ENCODE results near the gene UBE3B. TPM values are rescaled to one million over a fixed set of nuclear protein-coding genes. Genes with fewer than 3 reads are reported as not detected.

The UBE3B gene
- total RNA-seq, 1 donor from 2014 or later = 21.4 TPM

DNA sequence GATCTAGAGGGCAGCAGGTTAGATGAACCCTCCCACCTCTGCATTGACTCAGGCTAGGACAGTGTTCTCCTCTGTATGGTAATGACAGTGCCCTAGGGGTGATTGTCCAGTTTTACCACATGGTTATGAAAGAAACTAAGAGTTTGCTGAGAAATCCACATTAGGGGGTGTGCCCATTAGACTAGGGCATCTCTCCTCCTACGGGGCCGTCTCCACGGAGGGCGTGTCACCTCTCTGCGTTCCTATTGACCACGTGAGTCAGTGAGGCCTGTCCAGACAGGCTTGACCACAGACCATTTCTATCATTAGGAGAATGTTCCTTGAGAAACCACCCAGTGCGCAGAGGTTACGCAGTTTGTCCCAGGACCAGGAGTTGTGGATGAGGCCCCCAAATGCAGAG, 104.4 kb downstream of the UBE3B start:
- H3K9ac ChIP-seq (ENCODE audit: low read depth in 1 of 3, low read length in 3 of 3) = no peak overlapping the region
- peaks cover 0 to 3% (median 0%) of the 10 kb centered on the region in 3 donors for H3K4me1 ChIP-seq (ENCODE audit: control insufficient read depth in 3 of 3, insufficient read depth in 3 of 3, low read length in 3 of 3)
- H3K27me3 ChIP-seq (ENCODE audit: control insufficient read depth in 3 of 3, insufficient read depth in 3 of 3, low read length in 3 of 3) = no peaks in the 10 kb centered on the region
- H3K4me3 ChIP-seq (ENCODE audit: low read length in 3 of 3) = no peak overlapping the region
- H3K36me3 ChIP-seq (ENCODE audit: control insufficient read depth in 3 of 3, insufficient read depth in 3 of 3, low read length in 3 of 3) = peaks cover 48 to 58% (median 50%) of the 10 kb centered on the region in 3 donors
- H3K9me3 ChIP-seq (ENCODE audit: control insufficient read depth in 3 of 3, low read length in 3 of 3) = no peaks in the 10 kb centered on the region
- no peak overlapping the region for H3K27ac ChIP-seq (ENCODE audit: low read depth, low read length)

DNA sequence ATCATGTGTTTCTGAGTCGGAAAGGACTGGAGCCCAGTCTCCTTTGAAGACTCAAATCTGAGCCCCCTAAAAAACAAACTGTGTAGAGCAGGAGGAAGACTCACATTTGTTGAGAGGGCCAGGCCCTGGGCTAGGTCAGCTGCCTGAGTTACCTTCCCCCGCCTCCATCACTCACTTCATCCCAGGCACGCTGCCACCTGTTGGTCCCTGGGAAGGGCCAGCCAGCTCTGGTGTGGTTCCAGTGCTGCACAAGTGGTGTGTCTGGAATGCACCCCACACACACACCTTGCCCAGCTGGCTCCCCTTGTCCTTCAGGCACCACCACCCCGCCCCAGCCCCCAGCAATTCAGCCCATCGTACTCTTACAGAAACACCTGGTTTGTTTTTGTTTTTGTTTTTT, 105.2 kb downstream of the UBE3B start:
- H3K27me3 ChIP-seq (ENCODE audit: control insufficient read depth in 3 of 3, insufficient read depth in 3 of 3, low read length in 3 of 3) = no peaks in the 10 kb centered on the region
- H3K4me3 ChIP-seq (ENCODE audit: low read length in 3 of 3) = no peak overlapping the region
- no peaks in the 10 kb centered on the region for H3K9me3 ChIP-seq (ENCODE audit: control insufficient read depth in 3 of 3, low read length in 3 of 3)
- H3K4me1 ChIP-seq (ENCODE audit: control insufficient read depth in 3 of 3, insufficient read depth in 3 of 3, low read length in 3 of 3) = peaks cover 0 to 3% (median 0%) of the 10 kb centered on the region in 3 donors
- H3K9ac ChIP-seq (ENCODE audit: low read depth in 1 of 3, low read length in 3 of 3) = no peak overlapping the region
- H3K36me3 ChIP-seq (ENCODE audit: control insufficient read depth in 3 of 3, insufficient read depth in 3 of 3, low read length in 3 of 3) = peaks cover 46 to 57% (median 57%) of the 10 kb centered on the region in 3 donors
- no peak overlapping the region for H3K27ac ChIP-seq (ENCODE audit: low read depth, low read length)

DNA sequence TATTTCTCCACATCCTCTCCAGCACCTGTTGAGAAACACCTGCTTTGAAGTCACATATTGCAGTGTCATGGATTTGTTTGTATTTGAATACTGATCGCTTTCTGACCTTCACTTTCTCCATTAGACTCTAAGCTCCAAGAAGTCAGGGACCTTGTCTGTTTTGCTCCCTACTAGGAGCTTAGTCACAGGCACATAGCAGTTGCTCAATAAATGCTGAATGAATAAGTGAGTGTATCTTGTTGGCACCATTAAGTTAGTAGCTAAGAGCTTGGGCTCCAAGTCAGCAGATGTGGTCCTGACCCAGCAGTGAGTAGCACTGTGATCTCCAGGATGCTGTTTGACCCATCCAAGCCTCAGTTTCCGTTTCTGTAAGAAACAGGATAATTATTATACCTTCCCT, 106.3 kb downstream of the UBE3B start:
- Histone ChIP-seq H3K4me3 (ENCODE audit: low read length in 3 of 3) (no peak overlapping the region), H3K36me3 (ENCODE audit: control insufficient read depth in 3 of 3, insufficient read depth in 3 of 3, low read length in 3 of 3) (peaks cover 39 to 55% (median 50%) of the 10 kb centered on the region in 3 donors), H3K9me3 (ENCODE audit: control insufficient read depth in 3 of 3, low read length in 3 of 3) (no peaks in the 10 kb centered on the region), H3K27ac (ENCODE audit: low read depth, low read length) (no peak overlapping the region), H3K4me1 (ENCODE audit: control insufficient read depth in 3 of 3, insufficient read depth in 3 of 3, low read length in 3 of 3) (peaks cover 0 to 3% (median 0%) of the 10 kb centered on the region in 3 donors), H3K27me3 (ENCODE audit: control insufficient read depth in 3 of 3, insufficient read depth in 3 of 3, low read length in 3 of 3) (no peaks in the 10 kb centered on the region), H3K9ac (ENCODE audit: low read depth in 1 of 3, low read length in 3 of 3) (no peak overlapping the region)

Other genes with a start within 250 kb of the UBE3B start
- gene FOXN4, start 168.3 kb upstream of the UBE3B start, total RNA-seq = not detected
- gene MYO1H, start 129.7 kb upstream of the UBE3B start, total RNA-seq = not detected
- 24.0 TPM for gene KCTD10, start 334 bp upstream of the UBE3B start, total RNA-seq
- 18.3 TPM for gene MMAB, start 95.9 kb downstream of the UBE3B start, total RNA-seq
- gene MVK, start 96.2 kb downstream of the UBE3B start, total RNA-seq = 13.0 TPM
- 1.0 TPM for gene FAM222A, start 236.2 kb downstream of the UBE3B start, total RNA-seq